GM19025 (cell line): ENCODE results near the gene TEDDM1.
"Not testable (repeated sequence)": the region's sequence is repeated elsewhere in the genome, so short reads cannot be mapped to it uniquely, and the experiment has no call there.

Source experiments
- ATAC-seq: cut with Tn5 transposase; IDR thresholded peaks from one replicate; pipeline ENCODE4 v1.9.1; 2021; ENCODE audit warnings: mild to moderate bottlenecking, low read depth, moderate library complexity; ENCODE audit not compliant: unreplicated experiment

Gene TEDDM1

GRCh38 chr1:182381962-182382819 lies 18.3 kb downstream of the TEDDM1 start:
- ATAC-seq = no peak

GRCh38 chr1:182380199-182380598 lies 20.3 kb downstream of the TEDDM1 start:
- ATAC-seq = no peak

DNA sequence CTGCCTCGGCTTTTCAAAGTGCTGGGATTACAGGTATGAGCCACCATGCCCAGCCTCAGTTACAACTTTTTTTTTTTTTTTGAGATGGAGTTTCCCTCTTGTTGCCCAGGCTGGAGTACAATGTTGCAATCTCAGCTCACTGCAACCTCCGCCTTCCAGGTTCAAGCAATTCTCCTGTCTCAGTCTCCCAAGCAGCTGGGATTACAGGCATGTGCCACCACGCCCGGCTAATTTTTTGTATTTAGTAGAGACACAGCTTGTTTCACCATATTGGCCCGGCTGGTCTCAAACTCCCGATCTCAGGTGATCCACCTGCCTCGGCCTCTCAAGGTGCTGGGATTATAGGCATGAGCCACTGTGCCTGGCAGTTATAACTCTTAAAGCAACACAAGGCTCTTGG lies 20.7 kb downstream of the TEDDM1 start:
- ATAC-seq = not testable (repeated sequence)

GRCh38 chr1:182376936-182377574 lies 23.4 kb downstream of the TEDDM1 start:
- ATAC-seq = no peak

DNA sequence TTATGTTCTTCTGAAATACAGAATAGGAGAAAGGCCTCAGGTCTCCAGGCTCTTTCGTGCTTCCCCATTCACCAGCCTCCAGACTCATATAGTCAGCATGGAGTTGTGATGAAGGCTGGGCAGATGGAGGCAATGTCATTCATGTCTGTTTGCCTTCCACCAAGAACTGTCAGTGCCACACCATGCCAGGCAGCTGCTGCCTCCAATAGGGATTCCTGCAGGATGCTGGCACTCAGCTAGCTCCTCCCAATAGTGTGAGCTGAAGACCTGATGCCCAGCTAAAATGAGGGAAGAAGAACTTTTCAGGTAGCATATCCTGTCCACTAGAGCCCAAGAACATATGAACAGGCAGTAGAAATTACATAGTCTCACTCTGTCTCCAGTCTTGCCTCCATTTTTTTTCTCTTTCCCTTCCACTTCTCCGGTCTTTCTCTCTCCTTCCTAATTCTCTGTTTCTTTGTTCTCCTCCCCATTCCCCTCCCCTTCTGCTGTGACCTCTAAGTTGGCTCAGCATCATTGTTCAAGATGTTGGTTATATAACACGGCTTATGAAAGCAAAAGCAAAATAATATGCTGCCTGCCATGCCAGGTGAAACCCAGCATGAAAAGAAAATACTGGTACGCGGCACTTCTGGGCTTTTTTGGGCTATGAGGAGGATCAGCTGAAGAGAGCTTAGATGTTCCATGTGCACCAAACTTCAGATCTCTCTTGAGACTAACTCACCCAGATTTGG lies 26.2 kb downstream of the TEDDM1 start:
- no peak for ATAC-seq

DNA sequence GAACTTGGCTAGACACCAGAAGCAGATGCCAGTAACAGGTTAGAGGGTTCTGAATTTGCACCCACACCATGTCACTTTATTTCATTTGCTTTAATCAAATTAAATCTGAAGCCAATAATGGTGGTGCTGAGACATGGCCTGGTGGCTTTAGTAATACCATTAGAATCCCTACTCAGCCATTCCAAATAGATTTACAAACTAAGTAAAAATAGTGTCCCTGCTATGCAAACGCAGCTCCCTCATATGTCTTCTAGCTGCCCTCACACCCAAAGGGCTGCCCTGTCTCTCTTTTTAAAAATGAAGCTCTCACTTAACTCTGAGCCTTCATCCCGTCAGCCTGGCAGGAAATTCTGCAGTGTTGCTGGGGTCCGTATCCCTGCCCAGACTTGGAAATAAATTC lies 29.9 kb downstream of the TEDDM1 start:
- no peak for ATAC-seq

DNA sequence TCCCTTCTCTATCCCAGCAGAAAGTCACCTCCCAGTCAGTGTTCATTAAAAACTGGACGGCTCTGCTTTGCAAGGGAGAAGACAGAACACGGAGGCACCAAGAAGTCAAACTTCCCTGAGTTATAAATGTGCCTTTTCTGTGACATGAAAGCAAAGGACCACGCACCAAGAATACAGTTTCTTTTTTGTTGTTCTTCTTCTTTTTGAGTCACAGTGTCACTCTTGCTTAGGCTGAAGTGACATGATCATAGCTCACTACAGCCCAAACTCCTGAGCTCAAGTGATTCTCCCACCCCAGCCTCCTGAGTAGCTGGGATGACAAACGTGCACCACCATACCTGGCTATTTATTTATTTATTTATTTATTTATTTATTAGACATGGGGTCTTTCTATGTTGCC lies 31.6 kb downstream of the TEDDM1 start:
- no peak for ATAC-seq

DNA sequence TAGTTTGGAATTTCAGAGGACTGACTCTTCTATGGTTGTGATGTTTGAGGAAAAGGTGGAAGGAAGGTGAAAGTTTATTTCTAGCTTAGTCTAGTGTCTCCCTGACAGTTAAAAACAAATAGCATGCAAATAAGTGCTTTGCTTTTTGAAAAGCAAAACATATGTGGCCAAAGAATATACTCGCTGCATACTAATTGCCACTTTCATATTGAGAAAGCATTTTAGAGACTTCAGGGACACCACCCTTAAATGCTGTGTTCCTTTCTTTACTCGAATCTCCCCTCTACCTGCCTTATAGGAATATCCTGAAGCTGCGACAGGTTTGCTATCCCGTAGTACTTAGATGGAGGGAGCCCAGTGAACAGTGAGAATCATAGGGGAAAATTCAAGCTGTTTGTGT lies 32.1 kb downstream of the TEDDM1 start:
- no peak for ATAC-seq

DNA sequence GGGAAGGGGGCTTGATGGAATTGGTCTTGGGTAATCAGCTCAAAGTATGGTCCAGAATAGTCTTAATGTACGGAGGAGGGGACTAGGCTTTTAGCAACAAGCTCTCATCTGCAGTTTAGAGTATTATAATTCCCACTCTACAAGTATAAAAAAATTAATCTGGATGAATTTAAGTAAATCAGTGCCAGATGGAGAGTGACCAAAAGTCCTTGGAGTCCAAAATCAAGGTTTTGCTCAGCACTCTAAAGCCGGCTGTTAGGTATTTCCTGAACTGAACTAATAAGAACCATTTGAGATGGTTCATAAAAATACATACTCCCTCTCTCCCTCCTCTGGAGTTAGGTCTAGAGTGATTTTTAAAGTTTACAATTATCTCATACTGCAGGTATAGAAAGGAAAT lies 32.5 kb downstream of the TEDDM1 start:
- ATAC-seq = no peak

DNA sequence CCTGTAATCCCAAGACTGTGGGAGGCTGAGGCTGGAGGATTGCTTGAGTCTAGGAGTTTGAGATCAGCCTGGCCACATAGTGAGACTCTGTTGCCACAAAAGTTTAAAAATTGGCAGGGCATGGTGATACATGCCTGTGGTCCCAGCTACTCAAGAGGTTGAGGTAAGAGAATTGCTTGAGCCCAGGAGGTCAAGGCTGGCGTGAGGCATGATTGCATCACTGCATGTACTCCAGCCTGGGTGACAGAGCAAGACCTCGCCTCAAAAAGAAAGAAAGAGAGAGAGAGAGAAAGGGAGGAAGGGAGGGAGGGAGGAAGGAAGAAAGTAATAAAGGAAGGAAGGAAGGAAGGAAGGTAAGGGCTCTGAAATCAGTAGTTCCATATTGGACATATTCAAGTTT lies 33.9 kb downstream of the TEDDM1 start:
- ATAC-seq = no peak

DNA sequence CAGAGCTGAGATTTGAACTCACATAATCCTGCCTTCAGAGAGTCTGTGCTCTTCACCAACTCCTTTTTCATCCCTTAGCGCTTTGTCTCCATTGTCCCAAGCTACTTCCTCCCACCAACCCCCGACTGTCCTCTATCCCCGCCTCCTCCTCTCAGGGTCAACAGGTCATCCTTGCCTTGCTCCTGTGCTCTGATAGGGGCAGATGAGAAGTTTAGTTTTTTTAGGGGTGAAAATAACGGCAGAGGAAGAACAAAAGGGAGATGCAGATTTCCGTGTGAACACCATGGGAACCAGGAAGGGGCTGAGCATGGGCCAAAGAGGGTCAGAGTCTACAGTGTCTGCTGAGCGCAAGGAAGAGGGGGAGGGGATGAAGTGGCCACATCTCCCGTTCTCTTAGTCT lies 40.8 kb downstream of the TEDDM1 start:
- no peak for ATAC-seq

- no peak for ATAC-seq
Measured at GRCh38 chr1:182357913-182358312, 42.6 kb downstream of the TEDDM1 start.

- ATAC-seq = no peak
Measured at GRCh38 chr1:182357171-182357570, 43.3 kb downstream of the TEDDM1 start.

- ATAC-seq = no peak
Measured at GRCh38 chr1:182355723-182356098, 44.8 kb downstream of the TEDDM1 start.

GRCh38 chr1:182351790-182352364 lies 48.6 kb downstream of the TEDDM1 start:
- ATAC-seq = no peak

- ATAC-seq = no peak
Measured at GRCh38 chr1:182350839-182351238, 49.6 kb downstream of the TEDDM1 start.

DNA sequence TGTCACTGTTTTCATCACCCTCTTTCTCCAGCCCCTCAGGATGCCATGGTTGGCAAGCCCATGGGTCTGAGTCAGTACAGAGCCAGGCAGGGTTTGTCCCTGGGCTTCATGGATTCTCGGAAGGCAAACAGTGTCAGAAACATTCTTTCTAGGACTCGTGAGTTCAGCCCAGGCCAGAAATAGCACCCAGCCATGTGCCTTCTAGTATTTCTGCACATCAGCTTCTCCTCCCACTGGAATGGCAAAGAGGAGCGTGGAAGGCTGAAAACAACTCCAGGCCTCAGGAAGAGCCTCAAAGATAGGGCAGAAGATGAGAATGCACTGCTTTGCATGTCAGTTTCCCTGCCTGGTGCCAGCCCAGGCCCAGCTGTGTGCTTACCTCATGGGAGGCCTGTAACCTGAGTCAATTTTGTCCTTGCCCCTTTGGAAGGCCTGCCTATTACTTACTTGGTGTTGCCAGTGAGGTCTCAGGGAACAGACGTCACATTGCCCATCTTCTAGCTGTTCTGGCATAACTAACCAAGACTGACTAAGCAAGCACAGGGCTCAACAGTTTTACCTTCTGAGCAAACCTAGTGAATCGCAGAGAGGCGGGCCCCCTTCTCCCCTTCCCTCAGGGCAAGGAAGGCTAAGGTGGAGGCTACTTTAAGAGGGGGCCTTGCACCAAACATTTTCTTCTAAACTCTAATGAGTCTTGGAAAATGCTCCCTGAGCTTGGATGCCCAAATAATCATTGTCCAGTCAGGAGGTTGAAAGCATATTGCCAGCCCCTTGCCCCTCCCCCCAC lies 51.3 kb downstream of the TEDDM1 start:
- no peak for ATAC-seq
